Endodermal cell (in vitro differentiated cells): ENCODE results near the gene ADAMTS2. TPM values are rescaled to one million over a fixed set of nuclear protein-coding genes. Genes with fewer than 3 reads are reported as not detected.

ENCODE experiments used
- DNase-seq: peaks from one replicate; pipeline ENCODE4 v3.0.0-alpha.2; 2017
- H3K27ac ChIP-seq: 2 replicates; pipeline ENCODE4 v1.5.1; 2013; ENCODE audit warnings: mild to moderate bottlenecking, low read depth, low read length, moderate library complexity
- H3K27me3 ChIP-seq: 2 replicates; pipeline ENCODE4 v1.6.1; 2013; ENCODE audit warnings: mild to moderate bottlenecking, low read length, moderate library complexity; ENCODE audit not compliant: insufficient read depth, control insufficient read depth, poor library complexity, severe bottlenecking
- H3K36me3 ChIP-seq: 2 replicates; pipeline ENCODE4 v1.7.0; 2013; ENCODE audit warnings: mild to moderate bottlenecking, low read length, moderate library complexity; ENCODE audit not compliant: control insufficient read depth, insufficient read depth
- H3K4me1 ChIP-seq: one replicate; pipeline ENCODE4 v1.7.0; 2013; ENCODE audit warnings: low read length; ENCODE audit not compliant: control insufficient read depth, insufficient read depth
- H3K4me3 ChIP-seq: 2 replicates; pipeline ENCODE4 v1.5.1; 2013; ENCODE audit warnings: mild to moderate bottlenecking, low read length, moderate library complexity
- H3K9ac ChIP-seq: 2 replicates; pipeline ENCODE4 v1.6.1; 2013; ENCODE audit warnings: mild to moderate bottlenecking, low read length, moderate library complexity; ENCODE audit not compliant: poor library complexity, severe bottlenecking; ENCODE audit errors: extremely low read depth
- H3K9me3 ChIP-seq: 2 replicates; pipeline ENCODE4 v1.6.1; 2013; ENCODE audit warnings: mild to moderate bottlenecking, low read length, moderate library complexity; ENCODE audit not compliant: control insufficient read depth
- H3K27ac Mint-ChIP-seq: 2 replicates; pipeline ENCODE4 v1.8.0; 2020; ENCODE audit warnings: mixed read lengths
- H3K27me3 Mint-ChIP-seq: 2 replicates; pipeline ENCODE4 v1.8.0; 2021; ENCODE audit warnings: mild to moderate bottlenecking, mixed read lengths; ENCODE audit not compliant: insufficient read depth
- H3K36me3 Mint-ChIP-seq: 2 replicates; pipeline ENCODE4 v1.8.0; 2020; ENCODE audit warnings: low read depth, mixed read lengths
- H3K4me1 Mint-ChIP-seq: 2 replicates; pipeline ENCODE4 v1.8.0; 2020; ENCODE audit warnings: mixed read lengths
- H3K4me3 Mint-ChIP-seq: 2 replicates; pipeline ENCODE4 v1.8.0; 2020; ENCODE audit warnings: mild to moderate bottlenecking, moderate library complexity, mixed read lengths
- H3K9me3 Mint-ChIP-seq: 2 replicates; pipeline ENCODE4 v1.8.0; 2020; ENCODE audit warnings: mild to moderate bottlenecking, mixed read lengths
- CTCF ChIP-seq: fragments of 200-600 bp; sonication (generic); conservative IDR thresholded peaks from 2 replicates; pipeline ENCODE4 v1.5.0; 2021; ENCODE audit warnings: antibody characterized with exemption, mild to moderate bottlenecking
- WGBS, 2 experiments: methylation state at CpG; one replicate each; pipeline versions ENCODE4 v1.1.5 to v1.1.7; 2013; ENCODE audit warnings: missing lambda C conversion rate in 2 of 2, mixed read lengths in 1 of 2; ENCODE audit not compliant: insufficient coverage in 1 of 2, insufficient read length in 1 of 2; 5-methylcytosine and 5-hydroxymethylcytosine counted together
- total RNA-seq, 2 donors: library from RNA; stranded (reverse); fragmentation: NEBNext Ultra II Directional in 1 of 2; extraction: Animal tissue kit (Norgen Biotek cat#: 25700) in 1 of 2; gene quantifications; 2 replicates in 1 of 2; 3 replicates in 1 of 2; pipeline ENCODE4 v1.2.1, GENCODE V29; 2021

The ADAMTS2 gene
- total RNA-seq, 2 donors from 2014 or later: 1.2 to 2.6 TPM

GRCh38 chr5:179233909-179234562, 111.2 kb downstream of the ADAMTS2 start:
- 85 to 88% methylated on average over 4 to 12 of the region's 12 CpGs for WGBS, 2 experiments
- Histone ChIP-seq H3K36me3 (no peaks in the 10 kb centered on the region), H3K27ac (no peak overlapping the region), H3K4me1 (no peaks in the 10 kb centered on the region), H3K27me3 (no peaks in the 10 kb centered on the region), H3K9me3 (peaks cover 13% of the 10 kb centered on the region), H3K4me3 (no peak overlapping the region), H3K9ac (no peak overlapping the region)
- Mint-ChIP-seq H3K4me1 (peaks cover 15% of the 10 kb centered on the region), H3K4me3 (no peak overlapping the region), H3K27me3 (no peaks in the 10 kb centered on the region), H3K27ac (peak overlapping the region; percentile 35), H3K36me3 (no peaks in the 10 kb centered on the region), H3K9me3 (peaks cover 20% of the 10 kb centered on the region)
- TF ChIP-seq CTCF: no peak
- peak; percentile 46 for DNase-seq

DNA sequence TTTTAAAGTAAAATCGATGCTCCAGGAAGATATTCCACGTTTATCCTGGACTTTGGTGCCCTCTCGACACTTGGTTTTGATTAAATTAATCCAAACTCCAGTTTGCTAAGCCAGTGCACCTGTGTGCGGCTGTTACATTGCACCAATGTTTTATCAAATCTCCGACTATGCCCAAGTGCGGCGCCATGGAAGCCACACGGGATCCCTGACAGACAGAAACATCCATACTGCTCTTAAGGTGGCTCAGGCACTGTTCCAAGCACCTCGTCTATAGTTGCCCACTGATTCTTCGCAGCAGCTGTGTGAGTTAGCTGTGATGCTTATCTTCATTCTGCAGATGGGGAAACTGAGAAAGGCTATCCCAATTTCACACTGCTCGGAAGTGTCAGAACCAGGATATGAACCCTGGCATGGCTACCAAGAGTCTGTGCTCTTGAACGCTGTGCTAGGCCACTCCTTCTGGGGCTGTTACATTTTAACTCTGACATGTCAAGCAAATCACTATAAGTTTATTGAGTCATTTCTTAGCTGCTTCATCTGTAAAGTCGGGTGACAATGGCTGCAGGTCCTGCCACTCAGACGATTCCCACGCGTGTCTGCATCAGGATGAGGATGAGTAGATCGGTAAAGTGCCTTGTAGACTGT, 113.0 kb downstream of the ADAMTS2 start:
- Mint-ChIP-seq H3K4me1 (peaks cover 21% of the 10 kb centered on the region), H3K36me3 (no peaks in the 10 kb centered on the region)
- 90 to 95% methylated on average over 17 of the region's 17 CpGs for WGBS, 2 experiments

GRCh38 chr5:179231309-179231708, 114.0 kb downstream of the ADAMTS2 start:
- H3K4me3 Mint-ChIP-seq: no peak overlapping the region
- Histone ChIP-seq H3K27ac (no peak overlapping the region), H3K9ac (no peak overlapping the region), H3K4me3 (no peak overlapping the region), H3K4me1 (no peaks in the 10 kb centered on the region), H3K27me3 (no peaks in the 10 kb centered on the region), H3K9me3 (no peaks in the 10 kb centered on the region), H3K36me3 (no peaks in the 10 kb centered on the region)
- no peak for TF ChIP-seq CTCF
- peaks cover under 1% of the 10 kb centered on the region for H3K9me3 Mint-ChIP-seq
- DNase-seq: peak; percentile 22
- peaks cover 21% of the 10 kb centered on the region for H3K4me1 Mint-ChIP-seq
- 89 to 97% methylated on average over 12 to 14 of the region's 14 CpGs for WGBS, 2 experiments
- no peak overlapping the region for H3K27ac Mint-ChIP-seq
- no peaks in the 10 kb centered on the region for H3K27me3 Mint-ChIP-seq
- no peaks in the 10 kb centered on the region for H3K36me3 Mint-ChIP-seq

More for the DNA sequence above, 113.0 kb downstream of the ADAMTS2 start:
- Histone ChIP-seq H3K4me3 (no peak overlapping the region), H3K9ac (no peak overlapping the region), H3K27ac (no peak overlapping the region), H3K36me3 (no peaks in the 10 kb centered on the region), H3K9me3 (peaks cover 8% of the 10 kb centered on the region), H3K27me3 (no peaks in the 10 kb centered on the region), H3K4me1 (no peaks in the 10 kb centered on the region)
- no peaks in the 10 kb centered on the region for H3K27me3 Mint-ChIP-seq
- H3K27ac Mint-ChIP-seq: no peak overlapping the region
- peaks cover 8% of the 10 kb centered on the region for H3K9me3 Mint-ChIP-seq
- H3K4me3 Mint-ChIP-seq: no peak overlapping the region
- no peak for TF ChIP-seq CTCF
- DNase-seq: peak; percentile 26
